H1 (cell line): ENCODE measurements around the gene OR4N2. TPM values are rescaled to one million over a fixed set of nuclear protein-coding genes. Genes with fewer than 3 reads are reported as not detected.

Experiments
- FOSL1 ChIP-seq: IDR thresholded peaks from 2 replicates; pipeline ENCODE4 v1.6.1; 2011; ENCODE audit warnings: mild to moderate bottlenecking, low read depth, low read length, moderate library complexity; ENCODE audit not compliant: insufficient read depth
- polyA plus RNA-seq, 7 experiments: library from polyadenylated mRNA; depleted of rRNA in 3 of 7; stranded (reverse) in 5 of 7; unstranded in 2 of 7; fragments of >200 nt in 5 of 7; fragments of 200-250 nt in 2 of 7; gene quantifications; 1 replicate in 5 of 7; 2 replicates in 1 of 7; 4 replicates in 1 of 7; pipeline versions ENCODE4 v1.2.1 to v1.2.3, GENCODE V29; 2011 to 2013; ENCODE audit warnings: missing spikeins in 2 of 7, mixed read lengths in 2 of 7
- total RNA-seq: library from RNA; stranded (reverse); fragmentation: NEBNext Ultra II Directional; extraction: Animal tissue kit (Norgen Biotek cat#: 25700); gene quantifications from 2 replicates; pipeline ENCODE4 v1.2.1, GENCODE V29; 2021

OR4N2 gene
- total and polyA plus RNA-seq, 2 of the 8 experiments (the other 6 are each of a cell fraction or from before 2014, with no cell fraction given), result not detected

DNA sequence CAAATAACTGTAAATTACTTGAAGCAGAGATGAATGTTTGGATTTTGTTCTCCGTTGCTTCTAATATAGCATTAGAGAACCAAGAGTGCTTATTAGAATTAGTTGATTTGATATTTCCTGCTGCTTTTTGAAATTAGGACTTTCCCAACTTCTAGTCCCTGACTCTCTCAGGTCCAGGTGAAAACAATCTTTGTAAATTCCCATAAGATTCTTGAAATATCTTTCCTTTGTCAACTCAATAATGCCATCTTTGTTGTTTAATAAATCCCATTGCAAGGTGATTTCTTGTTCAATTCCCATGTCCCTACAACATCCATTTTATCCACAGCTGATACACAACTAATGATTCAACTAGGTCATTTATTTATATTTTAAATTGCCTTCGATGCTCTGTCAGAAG lies 71.3 kb downstream of the OR4N2 start, which contains the start of gene OR4K2 (continued):
- no peak for TF ChIP-seq FOSL1
